Brain microvascular endothelial cell (primary cell): ENCODE results near the gene PRKCB.
A peak's percentile ranks its signal among the peaks of the same experiment; 100 is the strongest.

ENCODE experiments used
- DNase-seq: peaks from one replicate; pipeline ENCODE4 v3.0.0-alpha.2; 2020
- H3K27ac ChIP-seq: fragments of 250-450 bp; sonication (Bioruptor Pico); 2 replicates; pipeline ENCODE4 v1.5.1; 2020; ENCODE audit warnings: mild to moderate bottlenecking, moderate library complexity
- H3K27me3 ChIP-seq: fragments of 250-450 bp; sonication (Bioruptor Pico); replicated peaks from 2 replicates; pipeline ENCODE4 v1.5.1; 2020; ENCODE audit warnings: mild to moderate bottlenecking
- H3K36me3 ChIP-seq: fragments of 250-450 bp; sonication (Bioruptor Pico); replicated peaks from 2 replicates; pipeline ENCODE4 v1.5.1; 2020; ENCODE audit warnings: mild to moderate bottlenecking
- H3K4me3 ChIP-seq: 2 replicates; pipeline ENCODE4 v1.5.1; 2011; ENCODE audit warnings: low read depth, mild to moderate bottlenecking, control low read depth, low read length, moderate library complexity
- CTCF ChIP-seq: IDR thresholded peaks from 2 replicates; pipeline ENCODE4 v1.5.1; 2011; ENCODE audit warnings: low read depth, mild to moderate bottlenecking, moderate library complexity, low read length, control low read depth, inconsistent platforms; ENCODE audit errors: missing control alignments
- in situ Hi-C: cut with HindIII; loops from 2 replicates; pipeline ENCODE4 v1.10.0; 2017; ENCODE audit warnings: low sequenced_read_pairs, low pct_ligation_motif_present

The PRKCB gene

DNA sequence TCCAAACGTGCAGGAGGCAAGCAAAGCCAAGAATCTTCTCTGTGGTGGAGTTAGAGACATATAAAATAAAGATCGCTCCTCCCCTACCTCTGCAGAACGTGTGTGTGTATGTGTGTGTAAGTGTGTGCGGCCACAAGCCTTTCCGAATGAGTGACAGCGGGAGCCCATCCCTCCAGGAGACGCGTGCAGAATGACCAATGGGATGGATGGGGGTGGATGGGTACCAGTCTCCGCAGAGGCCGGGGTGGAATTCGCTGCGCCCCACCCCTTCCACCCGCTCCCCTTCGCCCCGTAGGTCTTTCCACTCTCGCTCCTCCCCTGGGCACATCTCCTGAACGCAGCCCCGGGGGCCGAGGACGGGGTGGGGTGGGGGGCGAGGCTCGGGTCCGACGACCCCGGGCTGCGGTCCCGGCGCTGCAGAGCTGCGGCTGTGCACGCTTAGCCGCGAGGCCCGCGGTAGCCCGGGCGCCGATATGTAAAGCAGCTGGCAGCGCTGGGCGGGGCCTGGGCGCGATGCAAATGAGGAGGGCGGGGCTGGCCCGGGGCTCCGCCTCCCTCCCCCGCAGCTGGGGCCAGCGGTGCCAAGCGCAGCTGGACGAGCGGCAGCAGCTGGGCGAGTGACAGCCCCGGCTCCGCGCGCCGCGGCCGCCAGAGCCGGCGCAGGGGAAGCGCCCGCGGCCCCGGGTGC is at the start of gene PRKCB:
Gene PRKCB (plus strand): TSS at position 594 of the 688 bp plus-strand sequence.
- in situ Hi-C loops: no loop called here
- Histone ChIP-seq H3K27me3 (peaks cover 32% of the 10 kb centered on the region), H3K36me3 (no peaks in the 10 kb centered on the region), H3K27ac (no peak within 1 kb of the TSS), H3K4me3 (no peak within 1 kb of the TSS)
- no peak for TF ChIP-seq CTCF
- peak; percentile 5 for DNase-seq

DNA sequence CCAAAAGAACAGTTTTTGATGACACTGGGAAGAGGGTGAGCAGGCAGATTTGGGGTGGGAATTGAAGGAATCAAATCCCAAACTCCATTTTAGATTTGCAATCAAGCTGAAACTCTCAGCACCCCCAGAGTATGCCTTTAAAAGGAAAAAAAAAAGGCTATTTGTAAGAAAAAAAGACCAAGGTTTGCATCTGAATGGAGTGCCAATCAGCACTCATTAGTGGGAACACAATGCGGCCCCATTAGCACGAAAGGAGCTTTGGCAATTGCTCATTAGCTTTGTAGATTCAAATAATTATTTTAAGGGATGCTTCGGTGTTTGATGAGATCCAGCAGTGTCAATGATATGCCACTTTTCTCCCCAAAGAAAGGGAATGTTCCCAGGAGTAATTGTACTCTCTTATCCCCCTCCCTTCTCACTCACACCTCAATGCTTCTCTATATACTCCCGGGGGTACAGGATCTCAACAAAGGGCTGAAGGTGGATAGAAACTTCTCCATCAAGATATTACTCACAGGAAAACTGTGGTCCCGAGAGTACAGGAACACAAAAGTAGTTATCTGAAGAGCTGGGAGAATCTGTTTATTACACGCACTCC is 48.7 kb upstream of the PRKCB start:
- no peaks in the 10 kb centered on the region for H3K27me3 ChIP-seq
- no peak overlapping the region for H3K4me3 ChIP-seq
- H3K27ac ChIP-seq: no peak overlapping the region
- no peak for TF ChIP-seq CTCF
- no peak for DNase-seq
- in situ Hi-C loops: no loop called here
- H3K36me3 ChIP-seq: no peaks in the 10 kb centered on the region

GRCh38 chr16:23788685-23789084 is 47.1 kb upstream of the PRKCB start:
- in situ Hi-C loops: no loop called here
- Histone ChIP-seq H3K4me3 (no peak overlapping the region), H3K36me3 (no peaks in the 10 kb centered on the region), H3K27ac (no peak overlapping the region), H3K27me3 (no peaks in the 10 kb centered on the region)
- TF ChIP-seq CTCF: no peak
- DNase-seq: no peak

DNA sequence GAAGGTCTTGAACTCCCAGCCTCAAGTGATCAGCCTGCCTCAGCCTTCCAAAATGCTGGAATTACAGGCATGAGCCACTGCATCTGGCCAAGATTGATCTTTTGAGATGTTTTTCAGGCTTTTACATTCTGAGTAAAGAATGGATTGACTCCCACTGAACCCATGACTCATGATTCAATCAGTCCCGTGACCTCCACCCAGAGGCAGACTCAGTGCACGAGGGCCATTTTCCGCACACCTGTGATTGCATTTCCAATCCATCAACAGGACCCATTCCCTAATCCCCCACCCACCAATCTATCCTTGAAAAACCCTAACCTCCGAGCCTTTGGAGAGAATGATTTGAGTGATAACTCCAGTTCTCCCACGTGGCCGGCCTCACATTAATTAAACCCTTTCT is 40.4 kb upstream of the PRKCB start:
- no peaks in the 10 kb centered on the region for H3K27me3 ChIP-seq
- no peaks in the 10 kb centered on the region for H3K36me3 ChIP-seq
- DNase-seq: no peak
- no peak for TF ChIP-seq CTCF
- in situ Hi-C loops: no loop called here
- H3K27ac ChIP-seq: no peak overlapping the region
- H3K4me3 ChIP-seq: no peak overlapping the region

GRCh38 chr16:23796941-23797340 is 38.8 kb upstream of the PRKCB start:
- no peak for TF ChIP-seq CTCF
- Histone ChIP-seq H3K36me3 (no peaks in the 10 kb centered on the region), H3K27me3 (no peaks in the 10 kb centered on the region), H3K27ac (no peak overlapping the region), H3K4me3 (no peak overlapping the region)
- in situ Hi-C loops: no loop called here
- no peak for DNase-seq
